HEK293 (cell line): ENCODE data around the gene CCDC85A.

Experiments used
- CTCF ChIA-PET: fragments of 350-600 bp; formaldehyde crosslinking; extraction: SDS; loops from one replicate; lab custom pipeline; 2021; ENCODE audit warnings: antibody characterized with exemption; lab: Yijun Ruan, JAX
- POLR2A ChIA-PET: fragments of 300-600 bp; formaldehyde crosslinking; extraction: SDS; loops from one replicate; lab custom pipeline; 2020; ENCODE audit warnings: antibody characterized with exemption, inconsistent platforms; lab: Yijun Ruan, JAX
- H3K27ac ChIP-seq: fragments of 200-500 bp; sonication (Bioruptor generic); 2 replicates; pipeline ENCODE4 v1.5.1; 2014; ENCODE audit warnings: low read depth, low read length, control low read depth, inconsistent platforms; ENCODE audit errors: extremely low read depth
- H3K36me3 ChIP-seq, 2 experiments: fragments of 200-500 bp in 1 of 2; sonication (Bioruptor generic) in 1 of 2; 1 replicate in 1 of 2; 2 replicates in 1 of 2; pipeline ENCODE4 v1.5.1; 2014 to 2017; ENCODE audit warnings: inconsistent platforms in 2 of 2, low read length in 2 of 2; ENCODE audit not compliant: control insufficient read depth in 2 of 2, insufficient read depth in 1 of 2
- H3K4me1 ChIP-seq: fragments of 200-500 bp; sonication (Bioruptor generic); 2 replicates; pipeline ENCODE4 v1.5.1; 2014; ENCODE audit warnings: mild to moderate bottlenecking, low read length, inconsistent platforms; ENCODE audit not compliant: control insufficient read depth, insufficient read depth
- H3K4me3 ChIP-seq: 2 replicates; pipeline ENCODE4 v1.5.1; 2011; ENCODE audit warnings: low read depth, mild to moderate bottlenecking, control low read depth, low read length, moderate library complexity
- H3K9me3 ChIP-seq: fragments of 200-500 bp; sonication (Bioruptor generic); 2 replicates; pipeline ENCODE4 v1.5.1; 2014; ENCODE audit warnings: low read depth, low read length, inconsistent platforms; ENCODE audit not compliant: control insufficient read depth, insufficient read depth
- BCL6B ChIP-seq: fragments of 450-650 bp; formaldehyde crosslinking; IDR thresholded peaks from 2 replicates; pipeline ENCODE4 v1.5.1; 2017; ENCODE audit warnings: missing biosample characterization, missing genetic modification characterization
- GLI2 ChIP-seq: fragments of 450-650 bp; formaldehyde crosslinking; IDR thresholded peaks from 2 replicates; pipeline ENCODE4; 2017; ENCODE audit warnings: missing biosample characterization, missing genetic modification characterization, low read depth, borderline replicate concordance
- HOXA7 ChIP-seq: sonication (generic); formaldehyde crosslinking; IDR thresholded peaks from 2 replicates; pipeline ENCODE4 v1.8.1; 2022; ENCODE audit warnings: missing genetic modification reagents, borderline replicate concordance
- KLF1 ChIP-seq: fragments of 450-650 bp; formaldehyde crosslinking; IDR thresholded peaks from 2 replicates; pipeline ENCODE4 v1.5.1; 2016; ENCODE audit warnings: missing biosample characterization, missing genetic modification characterization
- MEIS1 ChIP-seq: sonication (generic); formaldehyde crosslinking; IDR thresholded peaks from 2 replicates; pipeline ENCODE4 v1.8.1; 2022; ENCODE audit warnings: missing genetic modification reagents, mild to moderate bottlenecking, borderline replicate concordance
- OSR2 ChIP-seq: fragments of 450-650 bp; formaldehyde crosslinking; IDR thresholded peaks from 2 replicates; pipeline ENCODE4 v1.5.1; 2016; ENCODE audit warnings: missing biosample characterization, missing genetic modification characterization
- SP2 ChIP-seq: fragments of 450-650 bp; formaldehyde crosslinking; IDR thresholded peaks from 2 replicates; pipeline ENCODE4 v1.5.1; 2016; ENCODE audit warnings: missing biosample characterization, missing genetic modification characterization
- ZBTB48 ChIP-seq: fragments of 450-650 bp; formaldehyde crosslinking; IDR thresholded peaks from 2 replicates; pipeline ENCODE4 v1.5.1; 2016; ENCODE audit warnings: missing biosample characterization, missing genetic modification characterization
- ZBTB8A ChIP-seq: fragments of 450-650 bp; formaldehyde crosslinking; IDR thresholded peaks from 2 replicates; pipeline ENCODE4 v1.5.1; 2016; ENCODE audit warnings: missing biosample characterization, missing genetic modification characterization
- ZNF133 ChIP-seq: fragments of 450-650 bp; formaldehyde crosslinking; IDR thresholded peaks from 2 replicates; pipeline ENCODE4 v1.5.1; 2016; ENCODE audit warnings: missing biosample characterization, missing genetic modification characterization
- ZNF138 ChIP-seq: fragments of 450-650 bp; formaldehyde crosslinking; IDR thresholded peaks from 2 replicates; pipeline ENCODE4 v1.5.1; 2016; ENCODE audit warnings: missing biosample characterization, missing genetic modification characterization, borderline replicate concordance
- ZNF274 ChIP-seq, 2 experiments: fragments of 200-500 bp in 1 of 2; fragments of 450-650 bp in 1 of 2; sonication (Bioruptor generic) in 1 of 2; formaldehyde crosslinking in 1 of 2; IDR thresholded peaks; 2 replicates each; pipeline versions ENCODE4 v1.5.1 to v1.6.1; 2014 to 2016; ENCODE audit warnings: borderline replicate concordance in 1 of 2, inconsistent platforms in 1 of 2, low read length in 1 of 2, missing biosample characterization in 1 of 2, missing genetic modification characterization in 1 of 2
- ZNF571 ChIP-seq: fragments of 450-650 bp; formaldehyde crosslinking; IDR thresholded peaks from 2 replicates; pipeline ENCODE4 v1.5.0; 2017; ENCODE audit warnings: missing biosample characterization, missing genetic modification characterization
- ZNF610 ChIP-seq: fragments of 450-650 bp; formaldehyde crosslinking; IDR thresholded peaks from 2 replicates; pipeline ENCODE4 v1.5.1; 2016; ENCODE audit warnings: missing biosample characterization, missing genetic modification characterization, borderline replicate concordance
- ZNF626 ChIP-seq: fragments of 450-650 bp; sonication (Bioruptor Pico); formaldehyde crosslinking; IDR thresholded peaks from 2 replicates; pipeline ENCODE4 v1.5.1; 2018; ENCODE audit warnings: missing biosample characterization, missing genetic modification characterization, inconsistent platforms
- ZNF658 ChIP-seq: fragments of 450-650 bp; formaldehyde crosslinking; IDR thresholded peaks from 2 replicates; pipeline ENCODE4; 2016; ENCODE audit warnings: missing biosample characterization, missing genetic modification characterization
- ZNF664 ChIP-seq: fragments of 450-650 bp; formaldehyde crosslinking; IDR thresholded peaks from 2 replicates; pipeline ENCODE4 v1.5.1; 2016; ENCODE audit warnings: missing biosample characterization, missing genetic modification characterization
- ZNF670 ChIP-seq: fragments of 450-650 bp; formaldehyde crosslinking; IDR thresholded peaks from 2 replicates; pipeline ENCODE4 v1.5.1; 2016; ENCODE audit warnings: missing biosample characterization, missing genetic modification characterization, low read depth
- ZNF777 ChIP-seq: fragments of 450-650 bp; formaldehyde crosslinking; IDR thresholded peaks from 2 replicates; pipeline ENCODE4 v1.5.1; 2017; ENCODE audit warnings: missing biosample characterization, missing genetic modification characterization, borderline replicate concordance
- ZNF791 ChIP-seq: fragments of 450-650 bp; formaldehyde crosslinking; IDR thresholded peaks from 2 replicates; pipeline ENCODE4 v1.5.1; 2016; ENCODE audit warnings: missing biosample characterization, missing genetic modification characterization
- ZNF830 ChIP-seq: fragments of 450-650 bp; IDR thresholded peaks from 2 replicates; pipeline ENCODE4 v1.5.0; 2018; ENCODE audit warnings: missing biosample characterization, missing genetic modification characterization, low read depth, mild to moderate bottlenecking, moderate library complexity
- ZXDB ChIP-seq: fragments of 450-650 bp; formaldehyde crosslinking; IDR thresholded peaks from 2 replicates; pipeline ENCODE4 v1.5.1; 2016; ENCODE audit warnings: missing biosample characterization, missing genetic modification characterization
- TF ChIP-seq, protein P1 (sequence below): fragments of 450-650 bp; formaldehyde crosslinking; IDR thresholded peaks from 2 replicates; pipeline ENCODE4 v1.5.1; 2016; ENCODE audit warnings: missing biosample characterization, missing genetic modification characterization
- TF ChIP-seq, protein P2 (sequence below): fragments of 450-650 bp; formaldehyde crosslinking; optimal IDR thresholded peaks from 2 replicates; pipeline ENCODE3; 2016; ENCODE audit warnings: missing biosample characterization, mild to moderate bottlenecking, missing genetic modification characterization
- TF ChIP-seq, protein P3 (sequence below): fragments of 450-650 bp; formaldehyde crosslinking; IDR thresholded peaks from 2 replicates; pipeline ENCODE4 v1.5.1; 2016; ENCODE audit warnings: missing biosample characterization, missing genetic modification characterization
- TF ChIP-seq, protein P4 (sequence below): fragments of 450-650 bp; formaldehyde crosslinking; IDR thresholded peaks from 2 replicates; pipeline ENCODE4 v1.5.1; 2016; ENCODE audit warnings: missing biosample characterization, missing genetic modification characterization

CCDC85A gene

GRCh38 chr2:56234241-56234640 lies 50.5 kb downstream of the CCDC85A start:
- no peaks in the 10 kb centered on the region for H3K9me3 ChIP-seq
- H3K36me3 ChIP-seq, result no peaks in the 10 kb centered on the region
- CTCF ChIA-PET, result interaction anchor here (0.5 kb wide), 1 partner anchor 113 kb away, joined by 3 read pairs; no protein-coding TSS in a partner anchor
- H3K27ac ChIP-seq, result no peak overlapping the region
- TF ChIP-seq ZNF777 (tag by site-specific recombination), result no peak
- no peak for TF ChIP-seq SP2 (tag by site-specific recombination)
- TF ChIP-seq HOXA7 (CRISPR knock-in tag), result no peak
- TF ChIP-seq ZNF791 (tag by site-specific recombination), result no peak
- TF ChIP-seq GLI2 (tag by site-specific recombination), result no peak
- no peak for TF ChIP-seq ZNF670 (tag by site-specific recombination)
- TF ChIP-seq, protein P1, sequence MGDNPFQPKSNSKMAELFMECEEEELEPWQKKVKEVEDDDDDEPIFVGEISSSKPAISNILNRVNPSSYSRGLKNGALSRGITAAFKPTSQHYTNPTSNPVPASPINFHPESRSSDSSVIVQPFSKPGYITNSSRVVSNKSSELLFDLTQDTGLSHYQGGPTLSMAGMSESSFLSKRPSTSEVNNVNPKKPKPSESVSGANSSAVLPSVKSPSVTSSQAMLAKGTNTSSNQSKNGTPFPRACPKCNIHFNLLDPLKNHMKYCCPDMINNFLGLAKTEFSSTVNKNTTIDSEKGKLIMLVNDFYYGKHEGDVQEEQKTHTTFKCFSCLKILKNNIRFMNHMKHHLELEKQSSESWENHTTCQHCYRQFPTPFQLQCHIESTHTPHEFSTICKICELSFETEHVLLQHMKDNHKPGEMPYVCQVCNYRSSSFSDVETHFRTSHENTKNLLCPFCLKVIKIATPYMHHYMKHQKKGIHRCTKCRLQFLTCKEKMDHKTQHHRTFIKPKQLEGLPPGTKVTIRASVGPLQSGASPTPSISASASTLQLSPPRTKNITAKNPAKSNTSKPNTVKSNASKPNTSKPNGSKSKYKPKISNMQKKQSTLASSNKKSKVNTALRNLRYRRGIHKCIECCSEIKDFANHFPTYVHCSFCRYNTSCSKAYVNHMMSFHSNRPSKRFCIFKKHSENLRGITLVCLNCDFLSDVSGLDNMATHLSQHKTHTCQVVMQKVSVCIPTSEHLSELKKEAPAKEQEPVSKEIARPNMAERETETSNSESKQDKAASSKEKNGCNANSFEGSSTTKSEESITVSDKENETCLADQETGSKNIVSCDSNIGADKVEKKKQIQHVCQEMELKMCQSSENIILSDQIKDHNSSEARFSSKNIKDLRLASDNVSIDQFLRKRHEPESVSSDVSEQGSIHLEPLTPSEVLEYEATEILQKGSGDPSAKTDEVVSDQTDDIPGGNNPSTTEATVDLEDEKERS, result no peak
- no peak for TF ChIP-seq OSR2 (tag by site-specific recombination)
- no peak for TF ChIP-seq ZNF626 (tag by site-specific recombination)
- TF ChIP-seq ZNF571 (tag by site-specific recombination), result no peak
- TF ChIP-seq, protein P2, sequence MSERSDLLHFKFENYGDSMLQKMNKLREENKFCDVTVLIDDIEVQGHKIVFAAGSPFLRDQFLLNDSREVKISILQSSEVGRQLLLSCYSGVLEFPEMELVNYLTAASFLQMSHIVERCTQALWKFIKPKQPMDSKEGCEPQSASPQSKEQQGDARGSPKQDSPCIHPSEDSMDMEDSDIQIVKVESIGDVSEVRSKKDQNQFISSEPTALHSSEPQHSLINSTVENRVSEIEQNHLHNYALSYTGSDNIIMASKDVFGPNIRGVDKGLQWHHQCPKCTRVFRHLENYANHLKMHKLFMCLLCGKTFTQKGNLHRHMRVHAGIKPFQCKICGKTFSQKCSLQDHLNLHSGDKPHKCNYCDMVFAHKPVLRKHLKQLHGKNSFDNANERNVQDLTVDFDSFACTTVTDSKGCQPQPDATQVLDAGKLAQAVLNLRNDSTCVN (tag by site-specific recombination), result no peak
- TF ChIP-seq KLF1 (tag by site-specific recombination), result no peak
- TF ChIP-seq ZNF138 (tag by site-specific recombination), result no peak
- TF ChIP-seq MEIS1 (CRISPR knock-in tag), result no peak
- TF ChIP-seq ZNF664 (tag by site-specific recombination), result no peak
- no peak for TF ChIP-seq ZNF830 (tag by site-specific recombination)
- no peak for TF ChIP-seq ZNF658 (tag by site-specific recombination)
- TF ChIP-seq ZBTB8A (tag by site-specific recombination), result no peak
- no peak for TF ChIP-seq ZNF274 (IDR thresholded peaks at IDR 0.05; ENCODE audit: low read length)
- no peak for TF ChIP-seq ZNF274 (tag by site-specific recombination; IDR thresholded peaks at IDR 0.05; ENCODE audit: borderline replicate concordance)
- TF ChIP-seq, all 188 proteins: peak for 0
- Histone ChIP-seq H3K4me3 (no peak overlapping the region), H3K4me1 (0 out of 2 replicates have a peak, but pooled peaks cover 8% of the 10 kb centered on the region)
- POLR2A ChIA-PET, result no interaction called here

- no peak overlapping the region for H3K4me3 ChIP-seq
- H3K4me1 ChIP-seq, result 0 out of 2 replicates have a peak, but pooled peaks cover 5% of the 10 kb centered on the region
- no peak overlapping the region for H3K27ac ChIP-seq
- H3K9me3 ChIP-seq, result no peaks in the 10 kb centered on the region
- H3K36me3 ChIP-seq, result no peaks in the 10 kb centered on the region
- CTCF ChIA-PET, result interaction anchor here (0.8 kb wide), 1 partner anchor 53 kb away, joined by 7 read pairs; no protein-coding TSS in a partner anchor
- POLR2A ChIA-PET, result no interaction called here
- no peak for TF ChIP-seq ZNF610 (tag by site-specific recombination)
- TF ChIP-seq, protein P3, sequence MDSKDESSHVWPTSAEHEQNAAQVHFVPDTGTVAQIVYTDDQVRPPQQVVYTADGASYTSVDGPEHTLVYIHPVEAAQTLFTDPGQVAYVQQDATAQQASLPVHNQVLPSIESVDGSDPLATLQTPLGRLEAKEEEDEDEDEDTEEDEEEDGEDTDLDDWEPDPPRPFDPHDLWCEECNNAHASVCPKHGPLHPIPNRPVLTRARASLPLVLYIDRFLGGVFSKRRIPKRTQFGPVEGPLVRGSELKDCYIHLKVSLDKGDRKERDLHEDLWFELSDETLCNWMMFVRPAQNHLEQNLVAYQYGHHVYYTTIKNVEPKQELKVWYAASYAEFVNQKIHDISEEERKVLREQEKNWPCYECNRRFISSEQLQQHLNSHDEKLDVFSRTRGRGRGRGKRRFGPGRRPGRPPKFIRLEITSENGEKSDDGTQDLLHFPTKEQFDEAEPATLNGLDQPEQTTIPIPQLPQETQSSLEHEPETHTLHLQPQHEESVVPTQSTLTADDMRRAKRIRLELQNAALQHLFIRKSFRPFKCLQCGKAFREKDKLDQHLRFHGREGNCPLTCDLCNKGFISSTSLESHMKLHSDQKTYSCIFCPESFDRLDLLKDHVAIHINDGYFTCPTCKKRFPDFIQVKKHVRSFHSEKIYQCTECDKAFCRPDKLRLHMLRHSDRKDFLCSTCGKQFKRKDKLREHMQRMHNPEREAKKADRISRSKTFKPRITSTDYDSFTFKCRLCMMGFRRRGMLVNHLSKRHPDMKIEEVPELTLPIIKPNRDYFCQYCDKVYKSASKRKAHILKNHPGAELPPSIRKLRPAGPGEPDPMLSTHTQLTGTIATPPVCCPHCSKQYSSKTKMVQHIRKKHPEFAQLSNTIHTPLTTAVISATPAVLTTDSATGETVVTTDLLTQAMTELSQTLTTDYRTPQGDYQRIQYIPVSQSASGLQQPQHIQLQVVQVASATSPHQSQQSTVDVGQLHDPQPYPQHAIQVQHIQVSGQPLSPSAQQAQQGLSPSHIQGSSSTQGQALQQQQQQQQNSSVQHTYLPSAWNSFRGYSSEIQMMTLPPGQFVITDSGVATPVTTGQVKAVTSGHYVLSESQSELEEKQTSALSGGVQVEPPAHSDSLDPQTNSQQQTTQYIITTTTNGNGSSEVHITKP, result no peak
- TF ChIP-seq BCL6B (tag by site-specific recombination), result no peak
- no peak for TF ChIP-seq ZXDB (tag by site-specific recombination)
- TF ChIP-seq, protein P4, sequence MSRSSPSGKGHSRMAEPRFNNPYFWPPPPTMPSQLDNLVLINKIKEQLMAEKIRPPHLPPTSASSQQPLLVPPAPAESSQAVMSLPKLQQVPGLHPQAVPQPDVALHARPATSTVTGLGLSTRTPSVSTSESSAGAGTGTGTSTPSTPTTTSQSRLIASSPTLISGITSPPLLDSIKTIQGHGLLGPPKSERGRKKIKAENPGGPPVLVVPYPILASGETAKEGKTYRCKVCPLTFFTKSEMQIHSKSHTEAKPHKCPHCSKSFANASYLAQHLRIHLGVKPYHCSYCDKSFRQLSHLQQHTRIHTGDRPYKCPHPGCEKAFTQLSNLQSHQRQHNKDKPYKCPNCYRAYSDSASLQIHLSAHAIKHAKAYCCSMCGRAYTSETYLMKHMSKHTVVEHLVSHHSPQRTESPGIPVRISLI (tag by site-specific recombination), result no peak
- no peak for TF ChIP-seq ZBTB48 (tag by site-specific recombination)
- no peak for TF ChIP-seq ZNF133 (tag by site-specific recombination)
Measured at GRCh38 chr2:56239030-56239429, 55.2 kb downstream of the CCDC85A start.
